ENCODE data around the gene CELSR1. TPM values are rescaled to one million over a fixed set of nuclear protein-coding genes. Genes with fewer than 3 reads are reported as not detected.

Gene CELSR1
- total RNA-seq, 1 experiment from 2014 or later, result 22.6 TPM

- TF ChIP-seq, protein P1, sequence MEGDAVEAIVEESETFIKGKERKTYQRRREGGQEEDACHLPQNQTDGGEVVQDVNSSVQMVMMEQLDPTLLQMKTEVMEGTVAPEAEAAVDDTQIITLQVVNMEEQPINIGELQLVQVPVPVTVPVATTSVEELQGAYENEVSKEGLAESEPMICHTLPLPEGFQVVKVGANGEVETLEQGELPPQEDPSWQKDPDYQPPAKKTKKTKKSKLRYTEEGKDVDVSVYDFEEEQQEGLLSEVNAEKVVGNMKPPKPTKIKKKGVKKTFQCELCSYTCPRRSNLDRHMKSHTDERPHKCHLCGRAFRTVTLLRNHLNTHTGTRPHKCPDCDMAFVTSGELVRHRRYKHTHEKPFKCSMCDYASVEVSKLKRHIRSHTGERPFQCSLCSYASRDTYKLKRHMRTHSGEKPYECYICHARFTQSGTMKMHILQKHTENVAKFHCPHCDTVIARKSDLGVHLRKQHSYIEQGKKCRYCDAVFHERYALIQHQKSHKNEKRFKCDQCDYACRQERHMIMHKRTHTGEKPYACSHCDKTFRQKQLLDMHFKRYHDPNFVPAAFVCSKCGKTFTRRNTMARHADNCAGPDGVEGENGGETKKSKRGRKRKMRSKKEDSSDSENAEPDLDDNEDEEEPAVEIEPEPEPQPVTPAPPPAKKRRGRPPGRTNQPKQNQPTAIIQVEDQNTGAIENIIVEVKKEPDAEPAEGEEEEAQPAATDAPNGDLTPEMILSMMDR (conservative IDR thresholded peaks at IDR 0.05), result no peak
- no peak overlapping the region for H3K18ac ChIP-seq (ENCODE audit: insufficient read length, low read depth, low read length)
- peaks cover 0 to 4% (median 4%) of the 10 kb centered on the region in 3 experiments; a peak in 2 of 7 replicates for H3K36me3 Mint-ChIP-seq (ENCODE audit: insufficient read depth in 1 of 3, low read depth in 3 of 3)
- no peak overlapping the region for H2AK5ac ChIP-seq (ENCODE audit: insufficient read length, low read length)
- H3K14ac ChIP-seq (ENCODE audit: insufficient read depth, low read length), result no peak overlapping the region
- H3K9me3 Mint-ChIP-seq, result no peaks in the 10 kb centered on the region
- H2BK5ac ChIP-seq (ENCODE audit: insufficient read length, low read length), result no peak overlapping the region
- H3K79me1 ChIP-seq (ENCODE audit: insufficient read depth, low read depth, low read length, poor library complexity, severe bottlenecking), result no peaks in the 10 kb centered on the region
- no peak overlapping the region for H3K56ac ChIP-seq (ENCODE audit: insufficient read length, low read depth, low read length)
- H2BK15ac ChIP-seq (ENCODE audit: low read depth, low read length), result no peak overlapping the region
- no CpG with 5 or more reads among the region's 8 CpGs for WGBS (ENCODE audit: extremely low coverage, insufficient read length, low lambda C conversion rate)
- no peaks in the 10 kb centered on the region; the same call in 1 of the 2 replicates for H3K27me3 Mint-ChIP-seq (ENCODE audit: low read depth)
- no peak overlapping the region for H2BK120ac ChIP-seq (ENCODE audit: low read depth, low read length, poor library complexity, severe bottlenecking)
- H4K8ac ChIP-seq (replicated peaks; ENCODE audit: insufficient read length, low read depth, low read length), result no peak overlapping the region
- H3K9me3 ChIP-seq (ENCODE audit: control insufficient read depth, low read depth, low read length), result no peaks in the 10 kb centered on the region
- no peak overlapping the region for H2AFZ ChIP-seq (ENCODE audit: low read length)
- DNase-seq, result no peak
- no peak overlapping the region for H4K5ac ChIP-seq (ENCODE audit: insufficient read length, low read depth, low read length)
- no peaks in the 10 kb centered on the region for H3K4me1 ChIP-seq (ENCODE audit: insufficient read depth, low read length)
- H3T11ph ChIP-seq (ENCODE audit: low read length), result no peak overlapping the region
- no peak overlapping the region for H3K4me2 ChIP-seq (ENCODE audit: insufficient read depth, insufficient read length, low read length)
- peaks cover 18 to 21% of the 10 kb centered on the region in 2 experiments for H3K4me1 Mint-ChIP-seq
- no peak overlapping the region for H3K23ac ChIP-seq (ENCODE audit: insufficient read length, low read depth, low read length)
- H3K27me3 ChIP-seq (ENCODE audit: insufficient read depth, low read length), result no peaks in the 10 kb centered on the region
- no peaks in the 10 kb centered on the region for H4K20me1 ChIP-seq (ENCODE audit: control insufficient read depth, insufficient read depth, insufficient read length)
- H3K79me2 ChIP-seq (ENCODE audit: insufficient read depth, low read length), result no peaks in the 10 kb centered on the region; the same call in 1 of the 2 replicates
- H3K27ac ChIP-seq (ENCODE audit: insufficient read length, low read depth, low read length), result no peak overlapping the region
- no peak overlapping the region for H2BK20ac ChIP-seq (ENCODE audit: low read depth, low read length, poor library complexity, severe bottlenecking)
- no peaks in the 10 kb centered on the region for H3K23me2 ChIP-seq (ENCODE audit: insufficient read length, low read depth, low read length, poor library complexity, severe bottlenecking)
- no peak overlapping the region for H3K27ac Mint-ChIP-seq
- H3K4me3 Mint-ChIP-seq, result no peak overlapping the region
- no peak overlapping the region for H2BK12ac ChIP-seq (ENCODE audit: insufficient read length, low read depth, low read length)
- no peak overlapping the region for H4K91ac ChIP-seq (ENCODE audit: insufficient read length, low read depth, low read length)
- no peak overlapping the region for H3K4ac ChIP-seq (ENCODE audit: low read depth, low read length)
- no peak overlapping the region for H3K9ac ChIP-seq (ENCODE audit: extremely low read depth, insufficient read length, low read length)
Observed at GRCh38 chr22:46520880-46521279, 16.5 kb downstream of the CELSR1 start.

Data from H9 (cell line).